Smooth muscle cell (in vitro differentiated cells): ENCODE data around the gene FRG2. TPM values are rescaled to one million over a fixed set of nuclear protein-coding genes. Genes with fewer than 3 reads are reported as not detected.
"Not testable (repeated sequence)": the region's sequence is repeated elsewhere in the genome, so short reads cannot be mapped to it uniquely, and the experiment has no call there.

Source experiments
- DNase-seq: peaks from one replicate; lab custom pipeline; 2025; ENCODE audit not compliant: unreplicated experiment; lab: John Stamatoyannopoulos, UW
- H2AFZ ChIP-seq: fragments of 200-600 bp; sonication (generic); 2 replicates; pipeline ENCODE4 v1.6.0; 2016; ENCODE audit warnings: antibody characterized with exemption, low read depth, mild to moderate bottlenecking
- H3F3A ChIP-seq: fragments of 200-600 bp; sonication (generic); 2 replicates; pipeline ENCODE4 v1.6.0; 2017; ENCODE audit warnings: antibody characterized with exemption, low read depth
- H3K27ac ChIP-seq: fragments of 200-600 bp; sonication (generic); 2 replicates; pipeline ENCODE4 v1.5.1; 2016; ENCODE audit warnings: low read depth, mild to moderate bottlenecking
- H3K27me3 ChIP-seq: fragments of 200-600 bp; sonication (generic); 2 replicates; pipeline ENCODE4 v1.6.1; 2016; ENCODE audit warnings: low read depth, mild to moderate bottlenecking
- H3K36me3 ChIP-seq: fragments of 200-600 bp; sonication (generic); 2 replicates; pipeline ENCODE4 v1.5.1; 2016; ENCODE audit warnings: low read depth
- H3K4me1 ChIP-seq: fragments of 200-600 bp; sonication (generic); 2 replicates; pipeline ENCODE4 v1.5.1; 2016; ENCODE audit warnings: low read depth
- H3K4me2 ChIP-seq: fragments of 200-600 bp; sonication (generic); 2 replicates; pipeline ENCODE4 v1.6.0; 2016; ENCODE audit warnings: mild to moderate bottlenecking
- H3K4me3 ChIP-seq: fragments of 200-600 bp; sonication (generic); 2 replicates; pipeline ENCODE4 v1.5.1; 2016; ENCODE audit warnings: mild to moderate bottlenecking
- H3K79me2 ChIP-seq: fragments of 200-600 bp; sonication (generic); 2 replicates; pipeline ENCODE4 v1.6.0; 2016; ENCODE audit warnings: low read depth, mild to moderate bottlenecking
- H3K9ac ChIP-seq: fragments of 200-600 bp; sonication (generic); 2 replicates; pipeline ENCODE4 v1.6.0; 2016; ENCODE audit warnings: low read depth
- H3K9me3 ChIP-seq: fragments of 200-600 bp; sonication (generic); replicated peaks from 2 replicates; pipeline ENCODE4 v1.5.1; 2016; ENCODE audit warnings: low read depth
- H4K20me1 ChIP-seq: fragments of 200-600 bp; sonication (generic); 2 replicates; pipeline ENCODE4 v1.6.0; 2016; ENCODE audit warnings: low read depth
- CTCF ChIP-seq: fragments of 200-600 bp; sonication (generic); IDR thresholded peaks from 2 replicates; pipeline ENCODE4 v1.5.1; 2017; ENCODE audit warnings: borderline replicate concordance, mild to moderate bottlenecking, antibody characterized with exemption; ENCODE audit not compliant: insufficient read depth, poor library complexity, severe bottlenecking
- WGBS: methylation state at CpG from one replicate; pipeline ENCODE4 v1.1.7; 2016; ENCODE audit warnings: low lambda C conversion rate; 5-methylcytosine and 5-hydroxymethylcytosine counted together
- polyA plus RNA-seq: library from polyadenylated mRNA; unstranded; fragments of >200 nt; fragmentation: Nextera tagmentation; extraction: Ambion mirVana; gene quantifications from 2 replicates; pipeline ENCODE4 v1.2.1, GENCODE V29; 2016
- total RNA-seq: library from RNA; depleted of rRNA; stranded (reverse); fragments of >200 nt; gene quantifications from 2 replicates; pipeline ENCODE4 v1.2.3, GENCODE V29; 2014

Gene FRG2
- total and polyA plus RNA-seq, 2 experiments from 2014 or later = not detected

- H3K4me2 ChIP-seq = no peak overlapping the region
- no peaks in the 10 kb centered on the region for H3K79me2 ChIP-seq
- DNase-seq = no peak
- H3K9me3 ChIP-seq = no peaks in the 10 kb centered on the region
- H3K9ac ChIP-seq = no peak overlapping the region
- no peaks in the 10 kb centered on the region for H3K36me3 ChIP-seq
- H3K4me1 ChIP-seq = no peaks in the 10 kb centered on the region
- no peaks in the 10 kb centered on the region for H3F3A ChIP-seq
- no peak overlapping the region for H2AFZ ChIP-seq
- peaks cover 78% of the 10 kb centered on the region for H3K27me3 ChIP-seq
- no peaks in the 10 kb centered on the region for H4K20me1 ChIP-seq
- H3K27ac ChIP-seq = no peak overlapping the region
- 45% methylated on average over 35 of the region's 43 CpGs for WGBS
- H3K4me3 ChIP-seq = no peak overlapping the region
- TF ChIP-seq CTCF = no peak
Observed at GRCh38 chr4:190016369-190017289, 10.4 kb downstream of the FRG2 start.

GRCh38 chr4:190015538-190016368 is 11.3 kb downstream of the FRG2 start:
- Histone ChIP-seq H3K4me1 (no peaks in the 10 kb centered on the region), H3K27ac (no peak overlapping the region), H3K4me2 (peak overlapping the region; percentile 78), H4K20me1 (no peaks in the 10 kb centered on the region), H3K79me2 (no peaks in the 10 kb centered on the region), H2AFZ (no peak overlapping the region), H3K9me3 (no peaks in the 10 kb centered on the region), H3F3A (no peaks in the 10 kb centered on the region), H3K4me3 (peak overlapping the region; percentile 41), H3K36me3 (no peaks in the 10 kb centered on the region), H3K27me3 (peaks cover 71% of the 10 kb centered on the region), H3K9ac (no peak overlapping the region)
- 46% methylated on average over 38 of the region's 43 CpGs for WGBS
- DNase-seq = no peak
- no peak for TF ChIP-seq CTCF

GRCh38 chr4:190014771-190015537 is 12.1 kb downstream of the FRG2 start:
- Histone ChIP-seq H3K36me3 (no peaks in the 10 kb centered on the region), H3K4me1 (no peaks in the 10 kb centered on the region), H3K27ac (no peak overlapping the region), H2AFZ (peak overlapping the region; percentile 58), H3K27me3 (peaks cover 66% of the 10 kb centered on the region), H3K9ac (no peak overlapping the region), H3K79me2 (no peaks in the 10 kb centered on the region), H3K9me3 (no peaks in the 10 kb centered on the region), H4K20me1 (no peaks in the 10 kb centered on the region), H3K4me2 (peak overlapping the region; percentile 78), H3F3A (no peaks in the 10 kb centered on the region), H3K4me3 (peak overlapping the region; percentile 41)
- TF ChIP-seq CTCF = no peak
- DNase-seq = no peak
- WGBS = 58% methylated on average over 43 of the region's 76 CpGs

- not testable (repeated sequence) for H2AFZ ChIP-seq, H3K36me3 ChIP-seq, H4K20me1 ChIP-seq, H3K27me3 ChIP-seq, H3K9me3 ChIP-seq, H3K79me2 ChIP-seq, H3K4me2 ChIP-seq, DNase-seq, H3K9ac ChIP-seq, H3F3A ChIP-seq, H3K4me3 ChIP-seq, H3K27ac ChIP-seq, H3K4me1 ChIP-seq
- 83% methylated on average over 1 of the region's 3 CpGs for WGBS
Observed at GRCh38 chr4:189989941-189990340, 37.1 kb downstream of the FRG2 start.
